KMS-11 (cell line): Measurements from ENCODE around the gene ZMPSTE24.

Experiments used
- H2AFZ ChIP-seq: fragments of 200-600 bp; sonication (generic); 2 replicates; pipeline ENCODE4 v1.6.1; 2016; ENCODE audit warnings: antibody characterized with exemption, mixed run types, low read depth
- H3K27ac ChIP-seq: fragments of 200-600 bp; sonication (generic); 2 replicates; pipeline ENCODE4 v1.6.1; 2016; ENCODE audit warnings: mild to moderate bottlenecking, mixed run types
- H3K27me3 ChIP-seq: fragments of 200-600 bp; sonication (generic); 2 replicates; pipeline ENCODE4 v1.6.1; 2017; ENCODE audit warnings: mild to moderate bottlenecking, low read depth, mixed run types, moderate library complexity; ENCODE audit not compliant: insufficient read depth
- H3K36me3 ChIP-seq: fragments of 200-600 bp; sonication (generic); 2 replicates; pipeline ENCODE4 v1.6.1; 2017; ENCODE audit warnings: mild to moderate bottlenecking, mixed run types; ENCODE audit not compliant: insufficient read depth
- H3K4me1 ChIP-seq: fragments of 200-600 bp; sonication (generic); 2 replicates; pipeline ENCODE4 v1.6.1; 2016; ENCODE audit warnings: mild to moderate bottlenecking, low read depth, mixed run types; ENCODE audit not compliant: poor library complexity, severe bottlenecking
- H3K4me2 ChIP-seq: fragments of 200-600 bp; sonication (generic); 2 replicates; pipeline ENCODE4 v1.7.0; 2016; ENCODE audit warnings: mild to moderate bottlenecking, mixed run types
- H3K4me3 ChIP-seq: fragments of 200-600 bp; sonication (generic); IDR thresholded peaks from 2 replicates; pipeline ENCODE4 v1.6.1; 2017; ENCODE audit warnings: low read depth, low read length, mixed read lengths; ENCODE audit not compliant: insufficient read depth
- H3K79me2 ChIP-seq: fragments of 200-600 bp; sonication (generic); 2 replicates; pipeline ENCODE4 v1.6.1; 2016; ENCODE audit warnings: low read depth, mixed run types; ENCODE audit not compliant: insufficient read depth
- H3K9ac ChIP-seq: fragments of 200-600 bp; sonication (generic); 2 replicates; pipeline ENCODE4 v1.6.1; 2016; ENCODE audit warnings: mild to moderate bottlenecking, mixed run types
- H4K20me1 ChIP-seq: fragments of 200-600 bp; sonication (generic); 2 replicates; pipeline ENCODE4 v1.6.1; 2016; ENCODE audit warnings: mild to moderate bottlenecking, mixed run types; ENCODE audit not compliant: insufficient read depth
- CTCF ChIP-seq: fragments of 200-600 bp; sonication (generic); conservative IDR thresholded peaks from 2 replicates; pipeline ENCODE4 v1.6.1; 2017; ENCODE audit warnings: low read depth, mild to moderate bottlenecking, antibody characterized with exemption, low read length, moderate library complexity, mixed read lengths

ZMPSTE24 gene

GRCh38 chr1:40251456-40251855, 6.6 kb upstream of the ZMPSTE24 start:
- Histone ChIP-seq H3K79me2 (peaks cover 8% of the 10 kb centered on the region), H3K4me3 (no peak overlapping the region), H3K36me3 (no peaks in the 10 kb centered on the region), H4K20me1 (no peaks in the 10 kb centered on the region), H3K27me3 (no peaks in the 10 kb centered on the region), H3K27ac (no peak overlapping the region), H2AFZ (no peak overlapping the region), H3K4me1 (peaks cover 7% of the 10 kb centered on the region), H3K4me2 (no peak overlapping the region), H3K9ac (no peak overlapping the region)
- TF ChIP-seq CTCF, result no peak

GRCh38 chr1:40252601-40253000, 5.4 kb upstream of the ZMPSTE24 start:
- Histone ChIP-seq H3K4me1 (peaks cover 9% of the 10 kb centered on the region), H3K4me3 (no peak overlapping the region), H3K4me2 (no peak overlapping the region), H3K27me3 (no peaks in the 10 kb centered on the region), H3K9ac (no peak overlapping the region), H2AFZ (no peak overlapping the region), H4K20me1 (no peaks in the 10 kb centered on the region), H3K36me3 (no peaks in the 10 kb centered on the region), H3K79me2 (peaks cover 14% of the 10 kb centered on the region), H3K27ac (no peak overlapping the region)
- no peak for TF ChIP-seq CTCF

GRCh38 chr1:40255231-40255630, 2.8 kb upstream of the ZMPSTE24 start:
- H3K36me3 ChIP-seq, result no peaks in the 10 kb centered on the region; the same call in 1 of the 2 replicates
- H3K4me2 ChIP-seq, result no peak overlapping the region
- no peak overlapping the region for H3K4me3 ChIP-seq
- no peaks in the 10 kb centered on the region for H3K27me3 ChIP-seq
- no peaks in the 10 kb centered on the region for H4K20me1 ChIP-seq
- TF ChIP-seq CTCF, result no peak
- H3K4me1 ChIP-seq, result peaks cover 22% of the 10 kb centered on the region
- peaks cover 33% of the 10 kb centered on the region for H3K79me2 ChIP-seq
- H3K9ac ChIP-seq, result no peak overlapping the region
- no peak overlapping the region for H2AFZ ChIP-seq
- no peak overlapping the region for H3K27ac ChIP-seq

GRCh38 chr1:40256401-40257084, 1.5 kb upstream of the ZMPSTE24 start:
- no peaks in the 10 kb centered on the region for H4K20me1 ChIP-seq
- no peak overlapping the region for H3K4me3 ChIP-seq
- TF ChIP-seq CTCF, result no peak
- peaks cover 35% of the 10 kb centered on the region for H3K4me1 ChIP-seq
- H2AFZ ChIP-seq, result peak overlapping the region; percentile 80; the same call in 1 of the 2 replicates
- H3K36me3 ChIP-seq, result peaks cover 7% of the 10 kb centered on the region; the same call in 1 of the 2 replicates
- peaks cover 47% of the 10 kb centered on the region for H3K79me2 ChIP-seq
- H3K9ac ChIP-seq, result peak overlapping the region; percentile 93
- H3K27me3 ChIP-seq, result no peaks in the 10 kb centered on the region; the same call in 1 of the 2 replicates
- peak overlapping the region; percentile 98 for H3K27ac ChIP-seq
- H3K4me2 ChIP-seq, result peak overlapping the region; percentile 77
